ENCODE measurements around the gene RAB9B. TPM values are rescaled to one million over a fixed set of nuclear protein-coding genes. Genes with fewer than 3 reads are reported as not detected.

Gene RAB9B
- total and polyA plus RNA-seq, 7 donors: 0.47 to 15.2 (median 2.9) TPM

DNA sequence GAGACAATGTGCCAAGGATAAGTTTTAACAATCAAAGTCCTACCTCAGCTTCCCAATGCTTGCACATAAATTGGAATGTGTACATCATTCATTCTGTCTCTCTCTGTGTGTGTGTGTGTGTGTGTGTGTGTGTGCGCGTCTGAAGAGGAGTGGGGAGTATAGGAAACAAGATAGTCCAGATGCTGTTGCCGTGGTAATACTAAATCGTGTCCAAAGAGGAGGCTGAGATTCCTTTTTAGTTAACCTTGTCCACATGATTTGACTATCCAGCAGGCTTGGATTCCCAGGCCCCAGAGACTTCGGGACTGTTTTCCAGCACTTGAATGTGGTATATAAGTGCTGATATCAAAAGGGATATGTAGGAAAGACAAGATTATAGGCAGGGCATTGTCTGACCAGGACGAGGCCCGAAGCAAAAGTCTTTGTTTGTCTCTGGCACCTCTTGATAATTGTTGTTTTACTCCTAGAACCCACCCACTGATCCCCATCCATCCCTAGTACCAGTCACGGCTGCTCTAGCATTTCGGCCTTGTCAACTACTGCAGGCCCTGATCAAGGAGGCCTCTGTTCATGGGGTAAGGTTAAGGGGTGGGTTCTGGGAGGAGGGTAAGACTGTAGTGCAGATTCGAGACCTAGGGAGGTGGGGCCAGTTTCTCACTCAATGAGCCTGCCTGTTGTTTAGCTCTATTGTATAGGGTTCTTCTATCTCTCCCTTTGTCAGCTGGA is 51.6 kb downstream of the RAB9B start:
- no peaks in the 10 kb centered on the region for H3K9me3 ChIP-seq
- DNase-seq (no peak), ATAC-seq (no peak)
- no peaks in the 10 kb centered on the region for H3K4me1 ChIP-seq
- H3K27me3 ChIP-seq (ENCODE audit: insufficient read depth in 3 of 3, low read length in 2 of 3): peaks cover 0 to 26% (median 0%) of the 10 kb centered on the region in 3 donors
- no peak overlapping the region for H3K4me3 ChIP-seq
- 73 to 87% (median 85%) methylated on average over 10 of the region's 10 CpGs for WGBS, 3 donors
- intact Hi-C loops (cut with DNase I): no loop called here
- no peak overlapping the region for H3K27ac ChIP-seq
- TF ChIP-seq, protein P1, sequence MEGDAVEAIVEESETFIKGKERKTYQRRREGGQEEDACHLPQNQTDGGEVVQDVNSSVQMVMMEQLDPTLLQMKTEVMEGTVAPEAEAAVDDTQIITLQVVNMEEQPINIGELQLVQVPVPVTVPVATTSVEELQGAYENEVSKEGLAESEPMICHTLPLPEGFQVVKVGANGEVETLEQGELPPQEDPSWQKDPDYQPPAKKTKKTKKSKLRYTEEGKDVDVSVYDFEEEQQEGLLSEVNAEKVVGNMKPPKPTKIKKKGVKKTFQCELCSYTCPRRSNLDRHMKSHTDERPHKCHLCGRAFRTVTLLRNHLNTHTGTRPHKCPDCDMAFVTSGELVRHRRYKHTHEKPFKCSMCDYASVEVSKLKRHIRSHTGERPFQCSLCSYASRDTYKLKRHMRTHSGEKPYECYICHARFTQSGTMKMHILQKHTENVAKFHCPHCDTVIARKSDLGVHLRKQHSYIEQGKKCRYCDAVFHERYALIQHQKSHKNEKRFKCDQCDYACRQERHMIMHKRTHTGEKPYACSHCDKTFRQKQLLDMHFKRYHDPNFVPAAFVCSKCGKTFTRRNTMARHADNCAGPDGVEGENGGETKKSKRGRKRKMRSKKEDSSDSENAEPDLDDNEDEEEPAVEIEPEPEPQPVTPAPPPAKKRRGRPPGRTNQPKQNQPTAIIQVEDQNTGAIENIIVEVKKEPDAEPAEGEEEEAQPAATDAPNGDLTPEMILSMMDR (IDR thresholded peaks at IDR 0.05): no peak
- H3K36me3 ChIP-seq (ENCODE audit: insufficient read depth in 1 of 2, low read depth in 1 of 2): no peaks in the 10 kb centered on the region

DNA sequence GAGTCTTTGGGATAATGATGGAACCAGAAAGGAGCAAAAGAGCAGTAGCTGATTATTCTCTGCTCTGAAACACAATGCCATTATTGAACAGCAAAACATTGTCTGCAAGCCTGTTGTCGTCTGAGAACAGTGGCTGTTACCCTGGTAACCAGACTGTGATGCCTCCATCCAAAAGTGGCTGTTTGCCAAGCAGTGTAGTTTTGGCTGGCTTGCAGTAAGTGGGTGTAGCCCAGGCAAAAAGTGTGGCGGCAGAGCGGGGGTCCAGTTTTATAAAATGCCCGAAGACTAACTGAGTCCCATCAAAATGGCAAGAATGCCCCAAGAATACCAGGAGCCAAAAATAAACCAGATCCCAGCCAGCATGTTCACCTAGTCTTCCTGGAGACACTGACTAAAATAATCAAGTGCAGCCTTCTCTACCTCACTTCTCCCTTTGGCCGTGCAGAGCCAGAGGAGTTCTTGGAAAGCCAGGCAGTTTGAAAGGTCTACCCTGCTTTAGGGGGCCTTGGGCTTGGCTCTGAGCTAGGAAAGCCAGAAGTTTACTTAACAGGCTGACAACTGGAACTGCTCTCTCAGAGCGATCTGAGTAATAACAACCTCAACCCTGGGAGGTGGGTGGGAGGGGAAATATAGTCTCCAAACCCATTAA is 52.8 kb downstream of the RAB9B start:
- 28 to 51% (median 34%) methylated on average over 5 to 6 of the region's 6 CpGs for WGBS, 3 donors
- Histone ChIP-seq H3K9me3 (no peaks in the 10 kb centered on the region), H3K27me3 (ENCODE audit: insufficient read depth in 3 of 3, low read length in 2 of 3) (peaks cover 0 to 26% (median 0%) of the 10 kb centered on the region in 3 donors), H3K27ac (no peak overlapping the region), H3K4me1 (no peaks in the 10 kb centered on the region), H3K36me3 (ENCODE audit: insufficient read depth in 1 of 2, low read depth in 1 of 2) (no peaks in the 10 kb centered on the region), H3K4me3 (no peak overlapping the region)
- ATAC-seq: no peak
- intact Hi-C loops (cut with DNase I): no loop called here
- TF ChIP-seq, protein P1 (IDR thresholded peaks at IDR 0.05): no peak
- no peak for DNase-seq

DNA sequence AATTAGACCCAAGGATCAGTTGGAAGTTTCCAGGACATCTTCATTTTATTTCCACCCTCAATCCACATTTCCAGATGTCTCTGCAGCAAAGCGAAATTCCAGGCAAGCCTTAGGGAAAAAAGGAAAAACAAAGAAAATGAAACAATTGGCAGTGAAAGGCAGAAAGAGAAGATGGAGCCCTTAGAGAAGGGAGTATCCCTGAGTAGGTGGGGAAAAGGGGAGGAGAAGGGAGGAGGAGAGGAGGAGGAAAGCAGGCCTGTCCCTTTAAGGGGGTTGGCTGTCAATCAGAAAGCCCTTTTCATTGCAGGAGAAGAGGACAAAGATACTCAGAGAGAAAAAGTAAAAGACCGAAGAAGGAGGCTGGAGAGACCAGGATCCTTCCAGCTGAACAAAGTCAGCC is 55.5 kb downstream of the RAB9B start, which contains the start of gene PLP1:
TSS of gene PLP1 (plus strand) at position 295 of the 400 bp plus-strand sequence. CDS start 156 bp downstream, outside the sequence.
- Histone ChIP-seq H3K36me3 (ENCODE audit: insufficient read depth in 1 of 2, low read depth in 1 of 2) (no peaks in the 10 kb centered on the region), H3K27me3 (ENCODE audit: insufficient read depth in 3 of 3, low read length in 2 of 3) (peaks cover 0 to 26% (median 0%) of the 10 kb centered on the region in 3 donors), H3K4me3 (no peak within 1 kb of the TSS), H3K4me1 (no peaks in the 10 kb centered on the region), H3K27ac (no peak within 1 kb of the TSS), H3K9me3 (no peaks in the 10 kb centered on the region)
- 61 to 78% (median 67%) methylated on average over 2 of the region's 2 CpGs for WGBS, 3 donors
- intact Hi-C loops (cut with DNase I): no loop called here
- DNase-seq (no peak), ATAC-seq (no peak)
- TF ChIP-seq, protein P1 (IDR thresholded peaks at IDR 0.05): no peak

DNA sequence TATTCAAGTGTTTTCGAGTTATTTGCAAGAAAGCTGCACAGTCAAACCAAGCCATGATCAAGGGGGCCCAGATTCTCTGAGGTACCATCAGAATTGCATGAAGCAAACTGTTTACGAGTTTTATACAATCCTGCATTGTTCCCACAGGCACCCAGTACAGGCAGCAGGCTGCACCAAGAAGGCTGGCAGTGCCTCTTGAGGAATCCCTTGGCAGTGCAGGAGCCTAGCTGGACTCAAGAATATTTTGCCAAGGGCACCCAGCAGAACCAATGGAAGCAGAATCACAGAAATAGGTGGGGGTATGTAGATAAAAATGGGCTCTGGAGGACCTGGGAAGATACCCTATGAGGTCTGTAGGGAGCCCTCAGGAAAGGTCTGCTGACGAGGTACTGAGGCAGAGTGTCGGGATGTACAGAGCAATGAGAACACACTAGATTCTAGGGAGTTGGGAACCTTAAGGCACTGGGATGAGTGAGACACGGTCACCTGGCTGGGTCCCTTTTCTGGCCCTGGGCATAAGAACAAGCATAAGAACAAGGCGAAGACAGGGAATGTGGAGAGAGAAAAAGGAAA is 57.9 kb downstream of the RAB9B start:
- intact Hi-C loops (cut with DNase I): loop anchor here in 1 of 2 donors (2.0 to 5.0 kb wide), 2 partner anchors 82 to 243 kb away; no protein-coding TSS in a partner anchor
- ATAC-seq: peak; percentile 55 to 79 (median 68)
- H3K36me3 ChIP-seq (ENCODE audit: insufficient read depth in 1 of 2, low read depth in 1 of 2): no peaks in the 10 kb centered on the region
- no peaks in the 10 kb centered on the region for H3K4me1 ChIP-seq
- TF ChIP-seq, protein P1 (IDR thresholded peaks at IDR 0.05): peak; percentile 40
- H3K4me3 ChIP-seq: no peak overlapping the region
- peaks cover 0 to 23% (median 0%) of the 10 kb centered on the region in 3 donors for H3K27me3 ChIP-seq (ENCODE audit: insufficient read depth in 3 of 3, low read length in 2 of 3)
- no peak overlapping the region for H3K27ac ChIP-seq
- 65 to 79% (median 75%) methylated on average over 6 of the region's 6 CpGs for WGBS, 3 donors
- no peaks in the 10 kb centered on the region for H3K9me3 ChIP-seq
- no peak for DNase-seq

Measured in psoas muscle (tissue), 8 donors.